CD1c-positive myeloid dendritic cell (primary cell): ENCODE data around the gene SPNS2.

Experiments
- DNase-seq: peaks from one replicate; pipeline ENCODE4 v3.0.0-alpha.2; 2016; ENCODE audit errors: extremely low spot score

Gene SPNS2

DNA sequence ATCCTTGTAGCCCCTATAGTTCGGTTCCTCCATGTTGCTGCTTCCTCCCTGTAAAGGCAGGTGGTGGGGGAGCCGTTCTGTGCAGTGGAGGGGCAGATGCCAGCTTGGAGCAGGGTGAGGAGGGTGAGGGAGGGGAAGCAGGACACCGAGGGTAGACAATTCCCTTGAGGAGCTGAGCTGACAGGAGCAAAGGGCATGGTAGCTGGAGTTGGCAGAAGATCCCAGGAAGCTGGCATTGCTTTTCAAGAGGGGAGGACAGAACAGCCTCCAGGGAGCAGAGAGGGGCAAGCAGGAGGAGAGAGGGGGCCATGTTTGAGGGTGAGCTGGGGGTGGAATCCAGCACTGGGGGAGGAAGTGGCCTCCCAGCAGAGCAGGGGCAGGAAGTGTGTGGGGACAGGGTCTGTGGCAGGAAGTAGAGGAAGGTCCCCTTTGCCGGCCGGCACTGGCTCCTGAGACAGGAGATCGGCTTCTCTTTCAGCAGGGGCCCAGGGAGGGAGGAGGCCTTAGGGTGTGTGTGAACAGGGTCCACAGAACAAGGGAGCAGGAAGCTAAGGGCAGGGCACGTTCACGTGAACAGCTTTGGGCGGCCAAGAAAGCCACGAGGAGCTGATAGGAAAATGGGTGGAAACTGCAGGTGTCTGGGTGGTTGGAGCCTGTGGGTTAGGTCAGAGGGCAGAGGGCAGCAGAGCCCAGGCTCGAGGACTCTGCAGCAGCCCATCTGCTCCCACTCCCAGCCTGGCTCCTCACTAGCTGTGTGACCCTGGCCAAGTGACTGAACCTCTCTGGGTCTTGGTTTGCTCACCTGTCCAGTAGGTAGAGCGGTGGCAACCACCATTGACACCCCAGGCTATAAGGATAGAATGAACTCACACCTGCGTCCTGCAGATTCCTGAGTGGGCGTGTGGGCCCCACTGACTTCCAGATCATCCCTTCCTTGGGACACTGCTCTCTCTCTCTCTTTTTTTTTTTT is 17.5 kb upstream of the SPNS2 start:
- DNase-seq = peak; percentile 36

DNA sequence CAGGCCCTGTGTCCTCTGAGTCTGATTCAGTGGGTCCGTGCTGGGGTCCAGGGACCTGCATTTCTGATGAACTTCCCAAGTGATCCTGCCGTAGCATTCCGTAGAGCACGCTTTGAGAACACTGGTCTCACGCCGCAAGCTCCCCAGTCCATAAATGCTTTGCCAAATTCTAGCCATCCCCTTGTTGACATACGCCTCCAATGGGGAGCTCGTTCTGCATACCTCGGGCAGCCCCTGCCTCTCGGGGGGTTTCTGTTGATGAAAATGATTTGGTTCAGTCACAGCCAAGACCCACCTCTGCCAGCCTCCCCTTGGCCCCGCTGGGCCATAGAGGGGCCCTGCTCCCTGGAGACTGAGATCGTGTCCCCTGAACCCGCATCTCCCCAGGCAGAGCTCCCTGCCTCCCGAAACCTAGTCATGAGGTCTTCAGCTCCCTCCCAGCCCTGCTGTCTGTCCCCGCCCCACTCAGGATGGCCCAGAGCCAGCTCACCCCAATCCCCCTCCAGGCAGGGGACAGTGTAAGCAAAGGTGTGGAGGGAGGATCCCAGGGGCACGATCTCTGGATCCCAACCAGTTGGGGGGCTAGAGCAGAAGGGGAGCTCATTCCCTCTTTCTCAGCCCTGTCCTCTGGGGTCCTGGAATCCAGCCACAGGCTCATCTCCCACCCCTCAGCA is 16.2 kb upstream of the SPNS2 start:
- DNase-seq = no peak

GRCh38 chr17:4483012-4483840 is 15.5 kb upstream of the SPNS2 start:
- DNase-seq = no peak

DNA sequence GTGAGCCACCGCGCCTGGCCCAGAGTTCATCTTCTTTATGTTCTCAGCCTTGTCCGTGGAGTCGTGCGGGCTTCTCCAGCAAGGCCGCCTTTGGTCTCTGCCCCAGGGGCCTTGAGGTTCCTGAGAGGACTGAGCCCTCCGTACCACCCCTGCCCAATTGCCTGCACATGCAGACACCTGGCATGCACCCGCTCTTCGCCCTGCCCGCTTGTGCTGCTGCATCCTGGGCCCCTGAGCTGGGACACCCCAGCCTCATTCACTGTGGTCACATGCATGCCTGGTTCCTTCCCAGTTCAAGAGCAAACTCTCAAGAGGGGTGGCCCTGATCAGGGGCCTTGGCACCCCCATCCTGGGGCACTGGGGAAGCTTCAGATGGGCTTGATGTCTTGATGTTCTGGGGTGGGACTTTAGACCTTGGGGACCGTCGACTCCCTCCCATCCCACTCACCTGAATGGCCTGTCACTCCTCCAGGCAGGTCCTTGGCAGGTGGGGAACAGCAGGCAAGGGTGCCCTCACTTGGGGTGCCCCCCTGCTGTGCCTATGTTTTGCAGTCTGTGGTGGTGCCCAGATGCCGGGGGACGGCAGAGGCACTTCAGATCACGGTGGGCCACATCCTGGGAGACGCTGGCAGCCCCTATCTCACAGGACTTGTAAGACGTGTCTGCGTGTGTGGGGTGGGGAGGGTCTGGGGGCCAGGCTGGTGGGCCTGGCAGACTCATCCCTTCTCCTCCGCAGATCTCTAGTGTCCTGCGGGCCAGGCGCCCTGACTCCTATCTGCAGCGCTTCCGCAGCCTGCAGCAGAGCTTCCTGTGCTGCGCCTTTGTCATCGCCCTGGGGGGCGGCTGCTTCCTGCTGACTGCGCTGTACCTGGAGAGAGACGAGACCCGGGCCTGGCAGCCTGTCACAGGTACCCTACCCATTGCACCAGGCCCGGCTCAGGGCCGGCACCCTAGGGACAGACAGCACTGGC is 12.7 kb upstream of the SPNS2 start:
- peak; percentile 25 for DNase-seq

DNA sequence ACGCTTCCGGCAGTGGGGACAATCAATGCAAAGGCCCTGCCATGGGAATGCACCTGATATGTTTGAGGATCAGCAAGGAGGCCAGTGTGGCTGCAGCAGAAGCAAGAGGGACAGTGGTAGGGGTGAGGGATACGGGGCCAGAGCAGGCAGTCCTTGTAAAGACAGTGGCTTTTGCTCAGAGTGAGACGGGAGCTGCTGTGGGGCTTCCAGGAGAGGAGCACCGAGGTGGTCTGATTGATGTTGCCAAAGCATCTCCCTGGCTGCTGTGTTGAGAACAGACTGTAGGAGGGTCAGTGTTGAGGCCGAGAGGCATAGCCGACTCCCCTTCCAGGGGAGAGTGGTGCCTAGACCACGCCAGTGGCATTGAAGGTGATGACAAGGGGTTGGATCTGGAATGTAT is 11.4 kb upstream of the SPNS2 start:
- DNase-seq = no peak

- DNase-seq = no peak
These were observed 10.6 kb upstream of the SPNS2 start for GRCh38 chr17:4487820-4488716.

- no peak for DNase-seq
These were observed 9.6 kb upstream of the SPNS2 start for GRCh38 chr17:4488989-4489595.

DNA sequence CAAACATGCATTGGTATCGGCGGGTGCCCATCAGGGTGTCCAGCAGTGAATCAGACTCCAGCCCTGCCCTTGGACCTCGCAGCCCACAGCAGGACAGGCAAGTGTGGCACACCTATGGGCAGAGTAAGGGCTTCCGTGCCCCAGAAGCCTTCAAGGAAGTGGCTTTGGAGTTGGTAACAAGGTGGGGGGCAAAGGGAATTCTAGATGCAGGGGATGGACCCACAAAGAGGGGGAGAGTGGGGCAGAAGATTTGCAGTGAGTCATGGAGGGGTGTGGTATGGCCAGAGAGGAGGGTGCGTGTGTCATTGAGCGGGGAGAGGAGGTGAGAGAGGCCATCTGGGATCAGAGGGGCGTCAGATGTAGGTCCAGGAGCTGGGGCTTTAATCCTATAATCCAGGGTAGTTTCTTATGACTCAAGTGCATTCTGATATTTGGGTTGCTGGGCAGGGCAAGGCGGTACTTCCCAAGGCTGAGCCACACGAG is 8.5 kb upstream of the SPNS2 start:
- no peak for DNase-seq

GRCh38 chr17:4490637-4491061 is 8.0 kb upstream of the SPNS2 start:
- DNase-seq = no peak

GRCh38 chr17:4492721-4493561 is 5.7 kb upstream of the SPNS2 start:
- DNase-seq = peak; percentile 10

DNA sequence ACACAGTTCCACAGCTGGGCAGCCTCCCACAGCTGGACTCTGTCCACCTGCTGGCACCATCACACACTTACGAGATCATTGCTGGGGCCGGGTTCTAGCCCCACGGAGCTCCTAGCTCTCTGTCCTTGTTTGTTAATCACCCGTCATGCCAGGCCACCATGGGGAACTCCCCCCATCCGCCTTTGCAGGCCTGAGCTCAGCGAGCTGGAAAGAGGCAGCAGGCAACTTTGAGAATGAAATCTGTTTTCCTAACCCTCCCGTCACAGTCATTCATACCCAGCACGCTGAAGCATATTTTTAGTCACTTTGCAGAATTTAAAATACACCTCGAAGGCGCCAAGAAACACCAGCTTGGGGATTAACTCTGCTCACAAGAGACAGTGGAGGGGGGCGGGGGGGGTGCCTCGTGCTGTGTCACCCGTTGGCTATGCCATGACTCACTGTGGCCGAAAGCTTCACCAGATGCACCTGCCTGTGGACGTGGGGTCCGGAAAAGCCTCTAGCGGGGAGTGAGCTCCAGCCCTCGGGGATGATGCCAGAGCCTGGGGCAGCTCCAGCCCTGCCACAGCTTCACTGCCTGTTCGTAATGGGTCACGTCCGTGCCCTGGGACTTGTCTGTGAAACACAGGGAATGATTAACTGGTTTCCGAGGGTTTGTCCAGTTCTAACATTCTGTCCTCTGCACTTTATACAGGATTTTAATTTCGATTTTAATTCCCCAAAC is 1.4 kb upstream of the SPNS2 start:
- DNase-seq = no peak

- peak; percentile 26 for DNase-seq
These were observed 930 bp downstream of the SPNS2 start for GRCh38 chr17:4499431-4500190.

- DNase-seq = no peak
These were observed 1.5 kb downstream of the SPNS2 start for GRCh38 chr17:4500191-4500571.

- DNase-seq = no peak
These were observed 2.7 kb downstream of the SPNS2 start for GRCh38 chr17:4501295-4501949.

- DNase-seq = no peak
These were observed 3.9 kb downstream of the SPNS2 start for GRCh38 chr17:4502466-4503154.
